Neural progenitor cell (in vitro differentiated cells): ENCODE measurements around the gene LTN1.

ENCODE experiments used
- CTCF ChIP-seq: fragments of 200-600 bp; sonication (generic); IDR thresholded peaks from 2 replicates; pipeline ENCODE4 v1.5.1; 2017; ENCODE audit warnings: antibody characterized with exemption, mild to moderate bottlenecking
- EZH2phosphoT487 ChIP-seq: fragments of 200-600 bp; sonication (generic); IDR thresholded peaks from 2 replicates; pipeline ENCODE4 v1.6.1; 2017; ENCODE audit warnings: antibody characterized with exemption

DNA sequence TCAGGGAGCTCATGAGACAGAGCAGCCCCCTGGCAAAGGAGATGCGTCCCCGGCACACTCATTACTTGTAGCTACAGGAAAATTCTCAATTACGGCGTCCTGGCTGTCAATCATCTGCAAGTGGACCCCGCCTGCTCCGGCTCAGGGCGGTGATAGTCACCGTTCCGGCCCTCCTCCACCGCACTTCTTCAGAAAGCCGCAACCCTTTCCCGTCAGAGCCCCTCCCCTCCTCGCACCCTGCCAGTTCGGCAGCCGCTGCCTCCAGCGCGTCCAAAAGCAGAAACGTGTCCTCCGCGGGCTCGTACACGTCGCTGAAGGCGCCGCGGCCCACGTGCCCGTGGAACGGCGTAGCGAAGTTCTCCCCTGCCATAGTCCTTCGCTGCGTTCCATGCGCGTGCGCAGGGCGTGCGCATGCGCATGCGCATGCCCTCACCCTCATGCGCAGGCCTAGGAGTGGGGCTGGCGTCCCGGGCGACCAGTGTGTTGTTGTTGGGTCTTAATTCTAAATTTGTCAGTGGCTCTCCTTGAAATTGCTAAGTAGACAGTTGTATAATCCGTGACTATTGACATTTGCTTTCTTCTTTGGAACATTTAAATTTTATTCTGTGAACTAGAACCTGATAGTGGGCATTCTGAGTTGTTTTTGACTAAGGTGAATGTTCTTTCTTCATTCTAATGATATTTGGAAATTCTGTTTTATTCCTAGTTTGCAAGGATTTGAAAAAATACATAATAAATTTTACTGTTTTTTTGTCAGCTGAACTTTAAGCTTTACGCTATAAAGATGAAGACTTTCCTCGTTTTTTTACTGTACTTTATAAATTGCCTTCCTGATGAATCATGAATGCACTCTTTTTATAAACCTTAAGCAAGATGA, 107.5 kb downstream of the LTN1 start:
- TF ChIP-seq EZH2phosphoT487 (no peak), CTCF (no peak)
